Kidney (tissue), 14 donors: Measurements from ENCODE around the gene PRKN. TPM values are rescaled to one million over a fixed set of nuclear protein-coding genes. Genes with fewer than 3 reads are reported as not detected.
A peak's percentile ranks its signal among the peaks of the same experiment; 100 is the strongest.

Experiments
- DNase-seq, 5 donors: peaks; one replicate each; pipeline ENCODE4 v3.0.0-alpha.2; 2013 to 2020
- FAIRE-seq: peaks from 2 replicates; lab custom pipeline; 2012; peaks lifted over from hg19 to GRCh38; lab: Jason Lieb, UNC
- H3K27ac ChIP-seq, 2 donors: one replicate each; pipeline ENCODE4 v1.7.0; 2013; ENCODE audit warnings: low read depth in 2 of 2, low read length in 2 of 2, inconsistent platforms in 1 of 2
- H3K27me3 ChIP-seq: one replicate; pipeline ENCODE4 v1.7.1; 2013; ENCODE audit warnings: low read length, inconsistent platforms; ENCODE audit not compliant: control insufficient read depth, insufficient read depth
- H3K36me3 ChIP-seq, 3 donors: one replicate each; pipeline versions ENCODE4 v1.7.0 to v1.7.1; 2013; ENCODE audit warnings: low read length in 3 of 3, control low read depth in 1 of 3, inconsistent platforms in 1 of 3; ENCODE audit not compliant: insufficient read depth in 3 of 3, control insufficient read depth in 2 of 3
- H3K4me1 ChIP-seq, 3 donors: one replicate each; pipeline versions ENCODE4 v1.7.0 to v1.7.1; 2013; ENCODE audit warnings: low read length in 3 of 3, inconsistent platforms in 1 of 3, low read depth in 1 of 3; ENCODE audit not compliant: control insufficient read depth in 2 of 3, insufficient read depth in 2 of 3
- H3K4me3 ChIP-seq, 3 donors: one replicate each; pipeline versions ENCODE4 v1.7.0 to v1.8.1; 2013; ENCODE audit warnings: low read length in 3 of 3, control low read depth in 1 of 3, inconsistent platforms in 1 of 3
- H3K9ac ChIP-seq, 3 donors: one replicate each; pipeline versions ENCODE4 v1.7.0 to v1.7.1; 2013; ENCODE audit warnings: low read length in 3 of 3, control low read depth in 1 of 3, inconsistent platforms in 1 of 3
- H3K9me3 ChIP-seq, 3 donors: one replicate each; pipeline versions ENCODE4 v1.7.0 to v1.7.1; 2013; ENCODE audit warnings: low read length in 3 of 3, control low read depth in 1 of 3, inconsistent platforms in 1 of 3; ENCODE audit not compliant: control insufficient read depth in 2 of 3, insufficient read depth in 1 of 3
- CTCF ChIP-seq: IDR thresholded peaks from 3 replicates; pipeline ENCODE4 v1.5.1; 2012; ENCODE audit warnings: mild to moderate bottlenecking, moderate library complexity, borderline replicate concordance; ENCODE audit not compliant: insufficient read depth; ENCODE audit errors: extremely low read depth
- intact Hi-C: fragments of 100-400 bp; cut with DNase I; formaldehyde crosslinking; loops from one replicate; pipeline ENCODE4 v1.11.1; 2022
- polyA plus RNA-seq: library from polyadenylated mRNA; stranded (reverse); fragments of 350-450 nt; fragmentation: Illumina TruSeq; extraction: RNeasy Lipid Tissue Mini Kit (QIAGEN cat#74804); gene quantifications from one replicate; pipeline ENCODE4 v1.2.3, GENCODE V29; 2014; ENCODE audit warnings: low read depth, low replicate concordance; ENCODE audit not compliant: insufficient read depth
- total RNA-seq: library from RNA; stranded (reverse); fragmentation: NEBNext Ultra II Directional; extraction: Animal tissue kit (Norgen Biotek cat#: 25700); gene quantifications from one replicate; pipeline ENCODE4 v1.2.1, GENCODE V29; 2021
- donor health status: control.
- donor health status: control.
- donor health status: control.
- donor health status: control.
- donor health status: control.
- donor health status: DM: yes; HTN: yes; CAD: no.
- donor health status: Normal renal cell carcinoma (clear cell type).

PRKN gene
- total and polyA plus RNA-seq, 2 donors from 2014 or later: 8.6 to 10.4 TPM

DNA sequence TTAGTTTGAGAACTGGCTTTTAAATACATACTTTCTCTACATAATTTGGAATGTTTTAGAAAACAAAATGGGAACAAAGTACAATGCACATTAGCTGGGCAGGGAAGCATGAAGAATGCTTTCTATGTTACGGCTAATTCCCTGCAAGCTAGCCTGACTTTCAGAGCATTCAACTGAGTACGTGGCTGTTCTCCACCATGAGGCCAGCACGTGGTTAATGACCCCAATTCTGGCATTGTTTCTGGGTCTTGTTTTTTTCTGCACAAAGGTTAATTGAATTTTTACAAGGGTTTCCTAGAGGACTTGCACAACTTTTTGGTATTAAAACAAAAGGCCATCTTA, 1245.1 kb downstream of the PRKN start:
- DNase-seq: peak in 4 of 5 donors; percentile 68 to 92 (median 83)
- H3K4me3 ChIP-seq: peak overlapping the region in 1 of 3 donors; percentile 2
- peaks cover 0 to 39% (median 11%) of the 10 kb centered on the region in 3 donors for H3K4me1 ChIP-seq

GRCh38 chr6:161481786-161482516, 1245.6 kb downstream of the PRKN start:
- Histone ChIP-seq H3K4me3 (peak overlapping the region in 1 of 3 donors; percentile 2), H3K36me3 (no peaks in the 10 kb centered on the region), H3K27me3 (no peaks in the 10 kb centered on the region), H3K4me1 (peaks cover 0 to 33% (median 11%) of the 10 kb centered on the region in 3 donors), H3K27ac (peak overlapping the region; percentile 82), H3K9ac (no peak overlapping the region), H3K9me3 (no peaks in the 10 kb centered on the region)
- peak; percentile 79 for FAIRE-seq
- DNase-seq: peak in 1 of 5 donors; percentile 73
- no peak for TF ChIP-seq CTCF
- intact Hi-C loops: no loop called here

More for the DNA sequence above, 1245.1 kb downstream of the PRKN start:
- Histone ChIP-seq H3K27ac (peak overlapping the region; percentile 82 to 85), H3K9me3 (no peaks in the 10 kb centered on the region), H3K36me3 (no peaks in the 10 kb centered on the region), H3K27me3 (no peaks in the 10 kb centered on the region), H3K9ac (no peak overlapping the region)
- FAIRE-seq: peak; percentile 86
- no peak for TF ChIP-seq CTCF
- intact Hi-C loops: no loop called here

DNA sequence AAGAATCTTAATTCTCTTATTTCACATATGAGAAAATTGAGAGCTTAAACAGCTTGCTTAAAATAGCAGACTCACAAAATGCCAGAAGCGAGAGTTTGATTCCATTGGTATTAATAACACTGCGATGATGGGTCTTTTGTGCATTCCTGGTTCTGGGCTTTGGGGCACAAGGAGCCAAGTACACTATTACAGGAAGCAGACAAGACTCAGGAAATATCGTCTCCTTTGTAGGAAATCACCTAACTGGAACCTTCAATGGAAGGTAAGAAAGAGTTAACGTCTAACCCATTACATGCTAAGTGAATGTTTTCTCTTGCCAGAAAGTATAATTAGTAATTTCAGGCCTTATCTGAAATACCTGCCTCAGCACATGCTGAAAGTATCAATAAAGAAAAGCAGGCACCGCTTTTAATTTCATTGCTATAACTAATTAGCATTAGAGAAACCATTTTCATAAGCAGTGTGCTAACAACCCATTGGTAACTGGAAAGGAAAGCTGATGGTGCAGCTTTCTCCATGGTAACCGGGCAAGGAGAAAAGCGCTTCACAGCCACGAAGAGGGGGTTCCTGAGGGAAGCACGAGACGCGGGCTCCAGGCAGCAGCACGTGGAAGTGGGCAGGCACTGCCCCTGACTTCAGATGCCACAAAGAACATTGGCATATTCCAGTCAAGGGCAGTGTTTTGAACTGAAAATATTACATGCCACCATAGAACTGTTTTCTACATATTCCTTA, 1247.0 kb downstream of the PRKN start:
- DNase-seq (no peak), FAIRE-seq (no peak)
- Histone ChIP-seq H3K27me3 (no peaks in the 10 kb centered on the region), H3K9me3 (no peaks in the 10 kb centered on the region), H3K4me1 (peaks cover 0 to 30% (median 11%) of the 10 kb centered on the region in 3 donors), H3K36me3 (no peaks in the 10 kb centered on the region), H3K9ac (no peak overlapping the region), H3K4me3 (no peak overlapping the region), H3K27ac (peak overlapping the region; percentile 82)
- intact Hi-C loops: no loop called here
- no peak for TF ChIP-seq CTCF
